Measurements from ENCODE around the gene TNP2.

Gene TNP2

DNA sequence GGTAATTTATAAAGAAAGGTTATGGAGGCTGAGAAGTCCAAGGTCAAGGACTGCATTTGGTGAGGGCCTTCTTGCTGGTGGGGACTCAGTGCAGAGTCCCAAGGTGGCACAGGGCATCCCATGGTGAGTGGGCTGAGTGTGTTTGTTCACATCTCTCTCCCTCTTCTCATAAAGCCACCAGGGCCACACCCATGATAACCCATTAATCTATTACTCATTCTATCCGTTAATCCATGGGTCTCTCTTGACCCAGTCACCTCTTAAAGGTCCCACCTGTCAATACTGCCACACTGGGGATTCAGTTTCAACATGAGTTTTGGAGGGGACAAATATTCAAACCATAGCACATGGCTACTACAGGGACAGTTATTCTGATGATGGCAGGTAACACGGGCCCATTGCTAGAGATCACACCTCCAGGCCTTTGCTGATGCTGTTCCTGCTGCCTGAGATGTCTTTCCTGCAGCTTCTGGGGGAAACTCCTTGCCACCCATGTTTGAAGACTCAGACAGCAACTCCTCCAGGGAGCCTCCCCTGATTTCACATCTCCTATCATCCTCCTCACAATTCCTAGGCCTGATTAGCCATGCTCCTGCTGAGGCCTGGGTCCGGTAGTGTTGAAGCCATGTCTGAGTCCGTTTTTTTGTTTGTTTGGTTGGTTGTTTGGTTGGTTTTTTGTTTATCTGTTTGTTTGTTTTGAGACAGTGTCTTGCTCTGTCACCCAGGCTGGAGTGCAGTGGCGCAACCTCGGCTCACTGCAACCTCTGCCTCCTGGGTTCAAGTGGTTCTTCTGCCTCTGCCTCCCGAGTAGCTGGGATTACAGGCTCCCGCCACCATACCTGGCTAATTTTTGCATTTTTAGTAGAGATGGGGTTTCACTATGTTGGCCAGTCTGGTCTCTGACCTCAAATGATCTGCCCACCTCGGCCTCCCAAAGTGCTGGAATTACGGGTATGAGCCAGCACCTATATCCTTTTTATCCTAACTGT is 29.2 kb downstream of the TNP2 start:
- no peak for DNase-seq (ENCODE audit: low spot score)
- no peak for TF ChIP-seq CTCF (IDR thresholded peaks at IDR 0.05; ENCODE audit: extremely low read depth, missing control alignments)

DNA sequence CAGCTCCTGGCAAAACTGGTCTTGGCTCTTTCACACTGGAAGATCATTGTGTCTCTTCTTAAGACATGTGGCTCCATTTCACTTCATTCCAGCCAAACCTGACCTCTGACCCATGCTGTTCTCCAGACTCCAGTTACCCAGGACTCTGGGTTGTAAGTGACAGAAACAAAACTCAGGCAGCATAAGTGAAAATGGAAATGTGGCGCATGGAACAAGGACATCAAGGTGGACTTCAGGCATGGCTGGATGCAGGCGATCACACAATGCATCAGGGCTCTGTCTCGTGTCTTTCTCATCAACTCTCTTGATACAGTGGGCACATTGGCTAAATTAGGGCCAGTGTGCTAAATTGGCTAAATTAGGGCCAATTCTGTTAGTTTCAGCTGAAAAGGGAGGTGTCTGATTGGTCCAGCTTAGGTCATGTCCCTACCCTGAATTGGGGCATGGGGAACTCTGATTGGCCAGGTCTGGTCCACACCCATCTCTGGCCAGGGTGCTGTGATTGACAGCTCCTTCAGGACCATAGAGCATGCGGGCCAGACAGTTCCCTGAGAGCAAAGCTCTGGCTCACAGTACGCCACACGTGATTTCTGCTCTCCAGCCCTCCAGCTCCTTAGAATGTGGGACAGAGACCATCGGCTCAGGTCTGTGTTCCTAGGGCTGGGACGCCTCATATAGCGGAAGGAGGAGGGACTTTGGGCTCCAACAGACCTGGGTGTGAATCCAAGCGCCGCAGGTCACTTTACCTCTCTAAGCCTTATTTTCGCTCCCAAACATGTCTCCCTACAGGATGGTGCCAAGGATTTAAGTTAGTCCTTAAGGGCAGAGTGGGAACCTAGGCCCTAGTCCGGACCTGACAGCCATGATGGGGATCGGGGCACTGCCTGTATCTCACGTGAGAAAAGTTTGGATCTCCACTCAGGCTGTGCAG is 30.6 kb downstream of the TNP2 start:
- DNase-seq (ENCODE audit: low spot score), result no peak
- TF ChIP-seq CTCF (IDR thresholded peaks at IDR 0.05; ENCODE audit: extremely low read depth, missing control alignments), result no peak

DNA sequence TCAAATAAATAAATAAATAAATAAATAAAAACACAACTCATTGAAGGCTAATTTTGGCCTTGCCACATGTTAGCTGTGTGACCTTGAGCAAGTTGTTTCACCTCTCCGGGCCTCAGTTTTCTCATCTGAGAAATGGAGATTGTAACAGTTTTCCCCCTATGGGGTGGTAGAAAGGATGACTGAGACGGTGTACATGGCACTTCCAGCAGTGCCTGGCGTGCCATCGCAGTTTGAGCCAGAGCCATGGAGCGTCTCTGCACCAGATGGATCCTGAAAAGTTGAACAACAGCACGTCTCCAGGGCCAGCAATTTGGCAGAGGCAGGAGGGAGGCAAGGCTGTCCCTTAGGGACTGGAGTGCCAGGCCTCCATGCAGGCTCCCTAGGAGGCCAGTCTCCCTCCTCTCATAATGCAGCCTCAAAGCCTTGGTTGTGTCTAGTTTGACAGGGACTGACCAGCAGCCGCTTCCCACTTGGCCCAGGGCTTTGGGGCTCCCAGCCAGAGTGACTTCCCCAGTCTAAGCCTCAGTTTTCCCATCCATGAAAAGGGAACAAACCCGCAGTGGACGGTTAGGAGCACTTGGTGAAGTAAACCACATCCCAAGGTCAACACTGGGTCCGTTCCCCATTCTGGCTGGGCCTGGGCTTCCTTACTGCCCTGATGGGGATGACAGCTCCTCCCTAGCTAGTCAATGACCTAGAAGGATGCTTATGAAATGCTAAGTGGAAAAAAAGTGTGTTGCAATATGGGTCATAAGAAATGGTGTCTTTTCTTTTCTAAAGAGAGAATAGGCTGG is 32.5 kb downstream of the TNP2 start:
- no peak for DNase-seq (ENCODE audit: low spot score)
- no peak for TF ChIP-seq CTCF (IDR thresholded peaks at IDR 0.05; ENCODE audit: extremely low read depth, missing control alignments)

GRCh38 chr16:11235703-11235991 is 33.5 kb downstream of the TNP2 start:
- TF ChIP-seq CTCF (IDR thresholded peaks at IDR 0.05; ENCODE audit: extremely low read depth, missing control alignments), result no peak
- DNase-seq (ENCODE audit: low spot score), result no peak

DNA sequence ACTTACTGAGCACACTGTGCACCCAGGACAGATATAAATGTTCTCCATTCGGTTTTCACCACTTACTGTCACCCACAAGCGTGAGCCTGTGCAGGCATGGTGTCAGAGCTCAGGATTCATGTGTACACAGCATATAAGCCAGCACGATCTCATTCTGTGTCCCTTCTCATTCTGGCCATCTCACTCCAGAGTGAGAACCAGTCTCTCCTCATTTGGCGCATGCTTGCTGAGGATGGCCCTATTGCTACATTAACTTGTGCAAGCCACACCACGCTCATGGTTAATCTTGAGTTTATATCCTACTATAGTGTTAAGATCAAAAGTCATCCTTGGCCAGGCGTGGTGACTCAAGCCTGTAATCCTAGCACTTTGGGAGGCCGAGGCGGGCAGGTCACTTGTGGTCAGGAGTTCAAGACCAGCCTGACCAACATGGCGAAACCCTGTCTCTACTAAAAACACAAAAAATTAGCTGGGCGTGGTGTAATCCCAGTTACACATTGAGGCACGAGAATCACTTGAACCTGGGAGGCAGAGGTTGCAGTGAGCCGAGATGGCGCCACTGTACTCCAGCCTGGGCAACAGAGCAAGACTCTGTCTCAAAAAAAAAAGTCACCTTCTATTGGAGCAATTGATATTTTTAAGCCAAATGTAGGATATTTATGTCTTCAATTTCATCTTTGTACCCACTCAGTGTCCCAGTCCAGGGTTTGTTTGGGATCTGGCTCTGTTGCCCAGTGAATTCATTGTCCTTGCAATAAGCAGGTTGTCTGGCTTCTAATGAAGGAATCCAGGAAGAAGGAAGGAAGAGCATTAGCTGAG is 34.0 kb downstream of the TNP2 start:
- no peak for TF ChIP-seq CTCF (IDR thresholded peaks at IDR 0.05; ENCODE audit: extremely low read depth, missing control alignments)
- no peak for DNase-seq (ENCODE audit: low spot score)

DNA sequence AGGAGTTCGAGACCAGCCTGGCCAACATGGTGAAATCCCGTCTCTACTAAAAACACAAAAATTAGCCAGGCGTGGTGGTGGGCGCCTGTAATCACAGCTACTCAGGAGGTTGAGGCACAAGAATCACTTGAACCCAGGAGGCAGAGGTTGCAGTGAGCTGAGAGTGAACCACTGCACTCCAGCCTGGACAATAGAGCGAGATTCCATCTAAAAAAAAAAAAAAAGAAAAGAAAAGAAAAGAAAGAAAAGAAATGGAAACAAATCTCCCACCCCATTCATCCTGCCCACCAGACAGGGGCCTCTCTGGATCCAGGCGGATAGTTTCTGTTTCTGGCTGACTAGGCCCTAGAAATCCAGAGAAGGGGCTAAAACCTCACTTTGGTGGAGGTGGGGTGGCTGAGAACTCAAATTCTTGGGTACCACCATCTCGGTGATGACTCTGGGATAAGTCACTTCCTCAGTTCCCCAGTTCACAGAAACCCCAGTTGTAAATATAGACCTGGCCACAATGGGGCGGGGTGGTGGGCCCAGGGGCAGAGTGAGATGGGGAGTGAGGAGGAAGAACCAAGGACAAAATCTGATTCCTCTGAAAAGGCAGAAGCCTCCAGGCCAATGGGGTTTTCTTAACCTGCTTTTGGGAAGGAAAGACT is 35.3 kb downstream of the TNP2 start:
- TF ChIP-seq CTCF (IDR thresholded peaks at IDR 0.05; ENCODE audit: extremely low read depth, missing control alignments), result no peak
- DNase-seq (ENCODE audit: low spot score), result no peak

Measured in GM20000 (cell line).